Hair follicular keratinocyte (primary cell): ENCODE measurements around the gene TUB. TPM values are rescaled to one million over a fixed set of nuclear protein-coding genes. Genes with fewer than 3 reads are reported as not detected.

Experiments
- total RNA-seq: library from RNA; depleted of rRNA; stranded (reverse); fragments of >200 nt; gene quantifications from 2 replicates; pipeline ENCODE4 v1.2.3, GENCODE V29; 2015

The TUB gene
- total RNA-seq, result 0.70 and 1.3 TPM in 2 replicates

GRCh38 chr11:8080674-8081590, at the start of gene TUB:
Gene TUB, plus strand, starts transcription at chr11:8081211. Its CDS starts 300 bp downstream, at chr11:8081511.

Other genes starting within 250 kb of the TUB start
- gene OR10A6, start 149.9 kb upstream of the TUB start, total RNA-seq, result not detected in 2 replicates
- gene OR10A3, start 139.5 kb upstream of the TUB start, total RNA-seq, result not detected in 2 replicates
- 0.08 and 0.47 TPM in 2 replicates for gene NLRP10, start 115.8 kb upstream of the TUB start, total RNA-seq
- gene EIF3F, start 93.9 kb upstream of the TUB start, total RNA-seq, result 349 and 432 TPM in 2 replicates
- 0.16 TPM in 1 of 2 replicates, not detected in the other for gene RIC3, start 87.8 kb downstream of the TUB start, total RNA-seq
- gene LMO1, start 182.7 kb downstream of the TUB start, total RNA-seq, result not detected in 2 replicates